Testis (tissue), 2 donors: ENCODE data around the gene B3GNT7.

Experiments used
- CTCF ChIP-seq, 3 experiments: fragments of 450-650 bp in 2 of 3; fragments of 200-600 bp in 1 of 3; sonication (generic) in 1 of 3; IDR thresholded peaks; one replicate each; pipeline ENCODE4 v1.5.1; 2016 to 2019; ENCODE audit warnings: antibody characterized with exemption in 3 of 3, mild to moderate bottlenecking in 2 of 3, moderate library complexity in 1 of 3
- POLR2A ChIP-seq: fragments of 450-650 bp; IDR thresholded peaks from one replicate; pipeline ENCODE4 v1.6.1; 2017; ENCODE audit warnings: antibody characterized with exemption, mild to moderate bottlenecking, moderate library complexity

GRCh38 chr2:231351648-231352047 is 43.9 kb upstream of the B3GNT7 start:
- TF ChIP-seq CTCF (IDR thresholded peaks at IDR 0.05) (no peak), POLR2A (no peak)
